Neural cell (in vitro differentiated cells): ENCODE results near the gene NEDD4L. TPM values are rescaled to one million over a fixed set of nuclear protein-coding genes. Genes with fewer than 3 reads are reported as not detected.
A peak's percentile ranks its signal among the peaks of the same experiment; 100 is the strongest.

ENCODE experiments used
- H2AFZ ChIP-seq: fragments of 200-600, 300-800 bp; sonication (generic), shearing (Covaris generic); 2 replicates; pipeline ENCODE4 v1.6.0; 2014; ENCODE audit warnings: low read depth, mild to moderate bottlenecking, antibody characterized with exemption, low read length, moderate library complexity
- H3F3A ChIP-seq: fragments of 200-600 bp; shearing (Covaris generic); 2 replicates; pipeline ENCODE4 v1.6.1; 2016; ENCODE audit warnings: mild to moderate bottlenecking, moderate library complexity, mixed read lengths, antibody characterized with exemption, low read length; ENCODE audit not compliant: insufficient read depth, poor library complexity, severe bottlenecking
- H3K27ac ChIP-seq: fragments of 200-600, 300-800 bp; sonication (generic), shearing (Covaris generic); 2 replicates; pipeline ENCODE4 v1.5.1; 2014; ENCODE audit warnings: mild to moderate bottlenecking, low read length, moderate library complexity
- H3K27me3 ChIP-seq: fragments of 300-800, 200-600 bp; sonication (generic), shearing (Covaris generic); 2 replicates; pipeline ENCODE4 v1.6.0; 2014; ENCODE audit warnings: mild to moderate bottlenecking, low read depth, low read length, moderate library complexity; ENCODE audit not compliant: insufficient read depth
- H3K36me3 ChIP-seq: fragments of 300-800, 200-600 bp; sonication (generic), shearing (Covaris generic); 2 replicates; pipeline ENCODE4 v1.5.1; 2014; ENCODE audit warnings: mild to moderate bottlenecking, antibody characterized with exemption, low read length, moderate library complexity; ENCODE audit not compliant: insufficient read depth
- H3K4me2 ChIP-seq: fragments of 300-800, 200-600 bp; sonication (generic), shearing (Covaris generic); 2 replicates; pipeline ENCODE4 v1.6.0; 2014; ENCODE audit warnings: mild to moderate bottlenecking, low read length
- H3K4me3 ChIP-seq: fragments of 300-800, 200-600 bp; sonication (generic), shearing (Covaris generic); 2 replicates; pipeline ENCODE4 v1.5.1; 2014; ENCODE audit warnings: mild to moderate bottlenecking, low read length, moderate library complexity
- H3K79me2 ChIP-seq: fragments of 200-600 bp; shearing (Covaris generic); replicated peaks from 2 replicates; pipeline ENCODE4 v1.6.0; 2014; ENCODE audit warnings: mild to moderate bottlenecking, low read length, moderate library complexity; ENCODE audit not compliant: insufficient read depth
- H3K9ac ChIP-seq: fragments of 300-800, 200-600 bp; sonication (generic), shearing (Covaris generic); 2 replicates; pipeline ENCODE4 v1.6.1; 2016; ENCODE audit warnings: mild to moderate bottlenecking, low read length, mixed read lengths
- H3K9me2 ChIP-seq: fragments of 200-600 bp; shearing (Covaris generic); 2 replicates; pipeline ENCODE4 v1.6.1; 2016; ENCODE audit warnings: mild to moderate bottlenecking, low read length, mixed read lengths; ENCODE audit not compliant: insufficient read depth
- H3K9me3 ChIP-seq: fragments of 200-600, 300-800 bp; sonication (generic), shearing (Covaris generic); 2 replicates; pipeline ENCODE4 v1.6.1; 2016; ENCODE audit warnings: mild to moderate bottlenecking, mixed run types, low read length, moderate library complexity, mixed read lengths
- H4K20me1 ChIP-seq: fragments of 200-600 bp; shearing (Covaris generic); 2 replicates; pipeline ENCODE4 v1.6.1; 2016; ENCODE audit warnings: mild to moderate bottlenecking, mixed run types; ENCODE audit not compliant: insufficient read depth
- EP300 ChIP-seq: fragments of 450-650 bp; conservative IDR thresholded peaks from 2 replicates; pipeline ENCODE4 v1.6.1; 2014; ENCODE audit warnings: antibody characterized with exemption, mild to moderate bottlenecking, moderate library complexity; ENCODE audit not compliant: poor library complexity, severe bottlenecking
- EZH2 ChIP-seq: fragments of 200-600, 300-800 bp; shearing (Covaris generic), sonication (generic); IDR thresholded peaks from 2 replicates; pipeline ENCODE4 v1.6.1; 2014; ENCODE audit warnings: antibody characterized with exemption, low read length, borderline replicate concordance, mild to moderate bottlenecking; ENCODE audit not compliant: insufficient read depth, poor library complexity, severe bottlenecking
- MXI1 ChIP-seq: fragments of 450-650 bp; conservative IDR thresholded peaks from 2 replicates; pipeline ENCODE4 v1.6.1; 2014; ENCODE audit warnings: antibody characterized with exemption, mild to moderate bottlenecking; ENCODE audit not compliant: poor library complexity, severe bottlenecking
- POLR2AphosphoS5 ChIP-seq: IDR thresholded peaks from 2 replicates; pipeline ENCODE4 v1.6.1; 2012
- RAD21 ChIP-seq: fragments of 450-650 bp; conservative IDR thresholded peaks from 2 replicates; pipeline ENCODE4 v1.6.1; 2014; ENCODE audit warnings: antibody characterized with exemption, mild to moderate bottlenecking, moderate library complexity
- SMC3 ChIP-seq: fragments of 450-650 bp; conservative IDR thresholded peaks from 2 replicates; pipeline ENCODE4 v1.6.1; 2014; ENCODE audit warnings: antibody characterized with exemption, mild to moderate bottlenecking, moderate library complexity; ENCODE audit not compliant: poor library complexity
- TAF1 ChIP-seq: IDR thresholded peaks from 2 replicates; pipeline ENCODE4 v1.6.1; 2012; ENCODE audit warnings: low read depth
- polyA plus RNA-seq: library from polyadenylated mRNA; depleted of rRNA; stranded (reverse); fragments of >200 nt; gene quantifications from 2 replicates; pipeline ENCODE4 v1.2.3, GENCODE V29; 2014
- TF ChIP-seq, protein P1 (sequence below): fragments of 450-650 bp; IDR thresholded peaks from 2 replicates; pipeline ENCODE4 v1.5.1; 2014; ENCODE audit warnings: antibody characterized with exemption, mild to moderate bottlenecking, moderate library complexity; ENCODE audit not compliant: poor library complexity, severe bottlenecking
- TF ChIP-seq, protein P2 (sequence below): IDR thresholded peaks from 2 replicates; pipeline ENCODE4 v1.6.1; 2012; ENCODE audit warnings: borderline replicate concordance

NEDD4L gene
- polyA plus RNA-seq, 1 donor from 2014 or later = 97.9 TPM

DNA sequence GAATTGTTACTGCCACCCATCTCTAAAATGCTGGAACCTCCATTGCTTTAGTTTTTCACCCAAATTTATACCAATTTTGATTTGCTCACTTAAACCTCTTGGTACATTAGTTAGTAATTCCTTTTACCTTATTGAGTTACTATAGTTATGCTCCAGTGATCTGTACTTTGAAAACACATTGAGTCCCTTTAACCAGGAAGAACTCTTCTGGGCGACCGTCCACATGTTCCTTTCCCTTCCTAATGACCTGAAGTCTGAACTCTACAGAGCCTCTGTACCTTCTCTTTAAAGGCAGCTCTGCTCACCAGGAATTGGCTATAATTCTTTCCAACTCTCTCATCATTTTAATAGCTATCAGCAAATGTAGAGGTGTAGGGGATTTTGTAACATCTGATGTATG lies 290.0 kb downstream of the NEDD4L start:
- H4K20me1 ChIP-seq = no peaks in the 10 kb centered on the region
- H3F3A ChIP-seq = peaks cover 8% of the 10 kb centered on the region
- no peaks in the 10 kb centered on the region for H3K27me3 ChIP-seq
- H3K79me2 ChIP-seq = no peaks in the 10 kb centered on the region
- no peaks in the 10 kb centered on the region for H3K9me3 ChIP-seq
- peaks cover 12% of the 10 kb centered on the region for H3K36me3 ChIP-seq
- TF ChIP-seq, protein P1, sequence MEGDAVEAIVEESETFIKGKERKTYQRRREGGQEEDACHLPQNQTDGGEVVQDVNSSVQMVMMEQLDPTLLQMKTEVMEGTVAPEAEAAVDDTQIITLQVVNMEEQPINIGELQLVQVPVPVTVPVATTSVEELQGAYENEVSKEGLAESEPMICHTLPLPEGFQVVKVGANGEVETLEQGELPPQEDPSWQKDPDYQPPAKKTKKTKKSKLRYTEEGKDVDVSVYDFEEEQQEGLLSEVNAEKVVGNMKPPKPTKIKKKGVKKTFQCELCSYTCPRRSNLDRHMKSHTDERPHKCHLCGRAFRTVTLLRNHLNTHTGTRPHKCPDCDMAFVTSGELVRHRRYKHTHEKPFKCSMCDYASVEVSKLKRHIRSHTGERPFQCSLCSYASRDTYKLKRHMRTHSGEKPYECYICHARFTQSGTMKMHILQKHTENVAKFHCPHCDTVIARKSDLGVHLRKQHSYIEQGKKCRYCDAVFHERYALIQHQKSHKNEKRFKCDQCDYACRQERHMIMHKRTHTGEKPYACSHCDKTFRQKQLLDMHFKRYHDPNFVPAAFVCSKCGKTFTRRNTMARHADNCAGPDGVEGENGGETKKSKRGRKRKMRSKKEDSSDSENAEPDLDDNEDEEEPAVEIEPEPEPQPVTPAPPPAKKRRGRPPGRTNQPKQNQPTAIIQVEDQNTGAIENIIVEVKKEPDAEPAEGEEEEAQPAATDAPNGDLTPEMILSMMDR = no peak
- TF ChIP-seq MXI1 = no peak
- TF ChIP-seq POLR2AphosphoS5 = no peak
- no peak for TF ChIP-seq TAF1
- no peak for TF ChIP-seq EP300
- no peak for TF ChIP-seq SMC3
- TF ChIP-seq EZH2 = no peak
- TF ChIP-seq RAD21 = no peak
- TF ChIP-seq, protein P2, sequence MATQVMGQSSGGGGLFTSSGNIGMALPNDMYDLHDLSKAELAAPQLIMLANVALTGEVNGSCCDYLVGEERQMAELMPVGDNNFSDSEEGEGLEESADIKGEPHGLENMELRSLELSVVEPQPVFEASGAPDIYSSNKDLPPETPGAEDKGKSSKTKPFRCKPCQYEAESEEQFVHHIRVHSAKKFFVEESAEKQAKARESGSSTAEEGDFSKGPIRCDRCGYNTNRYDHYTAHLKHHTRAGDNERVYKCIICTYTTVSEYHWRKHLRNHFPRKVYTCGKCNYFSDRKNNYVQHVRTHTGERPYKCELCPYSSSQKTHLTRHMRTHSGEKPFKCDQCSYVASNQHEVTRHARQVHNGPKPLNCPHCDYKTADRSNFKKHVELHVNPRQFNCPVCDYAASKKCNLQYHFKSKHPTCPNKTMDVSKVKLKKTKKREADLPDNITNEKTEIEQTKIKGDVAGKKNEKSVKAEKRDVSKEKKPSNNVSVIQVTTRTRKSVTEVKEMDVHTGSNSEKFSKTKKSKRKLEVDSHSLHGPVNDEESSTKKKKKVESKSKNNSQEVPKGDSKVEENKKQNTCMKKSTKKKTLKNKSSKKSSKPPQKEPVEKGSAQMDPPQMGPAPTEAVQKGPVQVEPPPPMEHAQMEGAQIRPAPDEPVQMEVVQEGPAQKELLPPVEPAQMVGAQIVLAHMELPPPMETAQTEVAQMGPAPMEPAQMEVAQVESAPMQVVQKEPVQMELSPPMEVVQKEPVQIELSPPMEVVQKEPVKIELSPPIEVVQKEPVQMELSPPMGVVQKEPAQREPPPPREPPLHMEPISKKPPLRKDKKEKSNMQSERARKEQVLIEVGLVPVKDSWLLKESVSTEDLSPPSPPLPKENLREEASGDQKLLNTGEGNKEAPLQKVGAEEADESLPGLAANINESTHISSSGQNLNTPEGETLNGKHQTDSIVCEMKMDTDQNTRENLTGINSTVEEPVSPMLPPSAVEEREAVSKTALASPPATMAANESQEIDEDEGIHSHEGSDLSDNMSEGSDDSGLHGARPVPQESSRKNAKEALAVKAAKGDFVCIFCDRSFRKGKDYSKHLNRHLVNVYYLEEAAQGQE = no peak
- no peaks in the 10 kb centered on the region for H3K9me2 ChIP-seq
- no peak overlapping the region for H3K4me2 ChIP-seq
- no peak overlapping the region for H3K4me3 ChIP-seq
- H2AFZ ChIP-seq = no peak overlapping the region
- peak overlapping the region; percentile 91 for H3K27ac ChIP-seq
- no peak overlapping the region for H3K9ac ChIP-seq

DNA sequence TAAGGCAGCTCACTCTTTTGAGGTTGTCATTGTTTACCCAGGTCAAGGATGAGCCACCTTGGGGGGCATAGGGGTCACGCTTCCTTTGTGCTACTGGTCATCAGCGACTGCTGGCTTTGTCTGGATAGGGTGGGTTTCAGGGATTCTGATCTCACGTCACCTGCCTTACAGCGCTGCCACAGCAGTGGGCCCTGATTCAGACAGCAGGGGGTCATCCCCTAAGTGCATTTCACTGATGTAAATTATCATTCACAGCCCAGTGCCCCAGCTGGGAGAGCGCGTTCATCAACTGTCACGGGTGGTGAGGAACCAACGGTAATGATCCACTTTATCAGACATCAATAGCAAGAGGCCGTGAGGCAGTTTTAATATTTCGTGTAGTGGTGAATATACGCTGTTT lies 291.2 kb downstream of the NEDD4L start:
- TF ChIP-seq POLR2AphosphoS5 = peak; percentile 86
- TF ChIP-seq, protein P1 = no peak
- TF ChIP-seq EZH2 = no peak
- no peak for TF ChIP-seq TAF1
- TF ChIP-seq, protein P2 = no peak
- peak; percentile 23 for TF ChIP-seq RAD21
- peak; percentile 91 for TF ChIP-seq EP300
- no peak for TF ChIP-seq SMC3
- TF ChIP-seq MXI1 = no peak
- Histone ChIP-seq H3K9me3 (no peaks in the 10 kb centered on the region), H3F3A (peaks cover 8% of the 10 kb centered on the region), H3K27ac (peak overlapping the region; percentile 91), H3K36me3 (peaks cover 12% of the 10 kb centered on the region), H3K4me3 (peak overlapping the region; percentile 36), H2AFZ (no peak overlapping the region), H3K27me3 (no peaks in the 10 kb centered on the region), H4K20me1 (no peaks in the 10 kb centered on the region), H3K79me2 (no peaks in the 10 kb centered on the region), H3K9me2 (no peaks in the 10 kb centered on the region), H3K9ac (peak overlapping the region; percentile 57), H3K4me2 (peak overlapping the region; percentile 38)
